GM12872 (cell line): Measurements from ENCODE around the gene RARB.

Experiments
- CTCF ChIP-seq: IDR thresholded peaks from 3 replicates; pipeline ENCODE4 v1.5.1; 2011; ENCODE audit warnings: low read depth, mild to moderate bottlenecking, low read length, moderate library complexity; ENCODE audit not compliant: insufficient read depth

Gene RARB

DNA sequence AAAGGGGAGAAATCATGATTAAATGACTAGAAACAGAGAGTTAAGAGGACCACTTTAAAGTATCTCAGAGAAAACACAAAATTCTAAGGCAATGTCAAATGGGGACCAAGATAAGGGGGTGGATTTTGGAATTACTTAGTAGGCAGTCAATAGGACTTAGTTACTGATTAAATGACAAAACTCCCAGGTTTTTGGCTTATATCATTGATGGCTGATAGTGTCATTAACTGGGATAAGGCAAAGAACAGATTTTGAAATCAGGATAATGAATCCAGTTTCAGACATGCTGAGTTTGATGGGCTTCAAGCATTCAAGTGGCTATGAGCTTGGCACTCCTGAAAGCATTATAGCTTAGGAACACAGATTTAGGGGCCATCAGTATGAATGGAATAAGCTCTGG is 182.7 kb downstream of the RARB start:
- no peak for TF ChIP-seq CTCF

DNA sequence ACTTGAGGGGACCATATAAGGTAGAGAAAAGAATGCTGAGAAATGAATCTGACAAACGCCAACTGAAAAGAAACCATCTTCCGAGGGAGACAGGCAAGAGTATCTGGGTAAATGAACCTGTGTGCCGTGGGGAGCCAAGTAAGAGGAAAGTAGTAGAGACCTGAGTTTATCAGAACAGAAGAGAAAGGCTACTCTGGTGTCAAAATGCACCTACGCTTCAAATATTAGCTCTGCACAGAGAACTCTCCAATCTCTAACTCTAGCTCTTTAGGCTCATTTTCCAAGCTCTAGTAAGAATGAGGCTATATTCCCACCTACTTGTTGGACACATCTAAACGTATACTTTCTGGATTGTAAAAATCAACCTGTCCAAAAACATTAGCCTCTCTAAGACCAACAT is 183.1 kb downstream of the RARB start:
- no peak for TF ChIP-seq CTCF

- no peak for TF ChIP-seq CTCF
Observed at GRCh38 chr3:25618028-25618427, 190.0 kb downstream of the RARB start.

GRCh38 chr3:25619382-25619781 is 191.3 kb downstream of the RARB start:
- no peak for TF ChIP-seq CTCF

- TF ChIP-seq CTCF = no peak
Observed at GRCh38 chr3:25620493-25620892, 192.4 kb downstream of the RARB start.

GRCh38 chr3:25621087-25621486 is 193.0 kb downstream of the RARB start:
- TF ChIP-seq CTCF = no peak

DNA sequence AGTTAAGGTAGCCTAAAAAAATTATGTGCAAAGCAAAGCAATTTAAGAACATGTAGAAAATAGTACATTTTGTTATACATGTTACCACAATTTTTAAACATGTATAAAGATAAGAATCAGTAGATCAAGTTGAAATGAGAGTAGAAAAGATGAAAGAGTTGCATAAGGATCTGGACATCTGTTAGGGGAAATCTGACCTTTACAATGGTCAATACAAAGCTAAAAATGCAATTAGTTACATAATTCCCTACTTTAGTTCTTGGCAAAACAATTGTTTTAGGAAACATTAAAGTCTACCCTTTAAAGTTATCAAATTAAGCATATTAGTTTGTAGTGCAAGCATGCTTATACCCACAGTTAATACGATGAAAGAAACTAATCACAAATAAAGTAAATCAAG is 203.9 kb downstream of the RARB start:
- TF ChIP-seq CTCF = no peak

GRCh38 chr3:25633919-25634318 is 205.9 kb downstream of the RARB start:
- no peak for TF ChIP-seq CTCF
